ENCODE results near the gene SPON2.

DNA sequence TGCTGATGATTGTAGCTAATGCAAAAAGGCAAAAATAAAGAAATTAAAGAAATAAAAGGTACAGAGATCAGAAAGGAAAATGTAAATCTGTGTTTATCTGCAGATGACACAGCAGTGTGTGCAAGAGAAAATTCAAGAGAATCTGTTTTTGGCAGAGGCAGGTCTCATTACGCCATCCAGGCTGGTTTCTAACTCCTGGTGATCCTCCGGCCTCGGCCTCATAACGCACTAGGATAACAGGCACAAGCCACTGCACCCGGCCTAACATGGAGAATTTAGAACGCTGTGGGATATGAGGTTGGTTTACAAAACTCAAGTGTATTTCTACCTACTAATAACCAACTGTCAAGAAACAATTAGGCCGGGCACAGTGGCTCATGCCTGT, 47.2 kb upstream of the SPON2 start:
- TF ChIP-seq, protein P1, sequence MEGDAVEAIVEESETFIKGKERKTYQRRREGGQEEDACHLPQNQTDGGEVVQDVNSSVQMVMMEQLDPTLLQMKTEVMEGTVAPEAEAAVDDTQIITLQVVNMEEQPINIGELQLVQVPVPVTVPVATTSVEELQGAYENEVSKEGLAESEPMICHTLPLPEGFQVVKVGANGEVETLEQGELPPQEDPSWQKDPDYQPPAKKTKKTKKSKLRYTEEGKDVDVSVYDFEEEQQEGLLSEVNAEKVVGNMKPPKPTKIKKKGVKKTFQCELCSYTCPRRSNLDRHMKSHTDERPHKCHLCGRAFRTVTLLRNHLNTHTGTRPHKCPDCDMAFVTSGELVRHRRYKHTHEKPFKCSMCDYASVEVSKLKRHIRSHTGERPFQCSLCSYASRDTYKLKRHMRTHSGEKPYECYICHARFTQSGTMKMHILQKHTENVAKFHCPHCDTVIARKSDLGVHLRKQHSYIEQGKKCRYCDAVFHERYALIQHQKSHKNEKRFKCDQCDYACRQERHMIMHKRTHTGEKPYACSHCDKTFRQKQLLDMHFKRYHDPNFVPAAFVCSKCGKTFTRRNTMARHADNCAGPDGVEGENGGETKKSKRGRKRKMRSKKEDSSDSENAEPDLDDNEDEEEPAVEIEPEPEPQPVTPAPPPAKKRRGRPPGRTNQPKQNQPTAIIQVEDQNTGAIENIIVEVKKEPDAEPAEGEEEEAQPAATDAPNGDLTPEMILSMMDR (IDR thresholded peaks at IDR 0.05) = no peak
- TF ChIP-seq POLR2A (IDR thresholded peaks at IDR 0.05) = no peak

Measured in thyroid gland (tissue), 4 donors.